ENCODE measurements around the gene SEC16A.
"Not testable (repeated sequence)": the region's sequence is repeated elsewhere in the genome, so short reads cannot be mapped to it uniquely, and the experiment has no call there.

Gene SEC16A

GRCh38 chr9:136437430-136437829, 45.4 kb downstream of the SEC16A start:
- FAIRE-seq, result no peak

DNA sequence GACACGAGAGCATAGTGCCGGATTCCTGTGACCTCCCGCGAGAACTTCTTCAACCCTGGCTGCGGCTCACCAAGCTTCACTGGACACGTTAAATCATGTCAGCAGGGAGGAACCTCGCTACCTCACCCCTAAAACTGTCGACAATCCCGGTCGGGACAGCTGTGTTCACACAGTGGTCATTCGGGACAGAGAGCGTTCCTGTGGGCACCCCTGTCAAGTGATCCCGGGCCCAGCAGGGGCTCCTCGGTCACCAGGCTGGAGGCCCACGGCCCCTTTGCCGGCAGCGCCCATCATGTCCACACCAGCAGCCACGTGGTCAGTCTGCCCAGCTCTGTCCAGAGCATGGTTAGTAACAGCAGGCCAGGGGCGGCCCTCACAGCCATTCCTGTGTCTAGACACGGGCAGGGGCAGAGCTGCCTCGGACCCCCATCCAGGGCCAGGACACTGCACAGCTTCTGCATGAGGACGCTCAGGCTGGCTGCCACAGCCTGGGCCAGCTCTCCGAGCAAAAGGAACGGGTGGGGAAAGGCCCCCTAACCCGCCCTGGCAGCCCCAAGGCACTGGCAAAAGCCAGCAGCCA, 46.7 kb downstream of the SEC16A start:
- FAIRE-seq, result no peak

DNA sequence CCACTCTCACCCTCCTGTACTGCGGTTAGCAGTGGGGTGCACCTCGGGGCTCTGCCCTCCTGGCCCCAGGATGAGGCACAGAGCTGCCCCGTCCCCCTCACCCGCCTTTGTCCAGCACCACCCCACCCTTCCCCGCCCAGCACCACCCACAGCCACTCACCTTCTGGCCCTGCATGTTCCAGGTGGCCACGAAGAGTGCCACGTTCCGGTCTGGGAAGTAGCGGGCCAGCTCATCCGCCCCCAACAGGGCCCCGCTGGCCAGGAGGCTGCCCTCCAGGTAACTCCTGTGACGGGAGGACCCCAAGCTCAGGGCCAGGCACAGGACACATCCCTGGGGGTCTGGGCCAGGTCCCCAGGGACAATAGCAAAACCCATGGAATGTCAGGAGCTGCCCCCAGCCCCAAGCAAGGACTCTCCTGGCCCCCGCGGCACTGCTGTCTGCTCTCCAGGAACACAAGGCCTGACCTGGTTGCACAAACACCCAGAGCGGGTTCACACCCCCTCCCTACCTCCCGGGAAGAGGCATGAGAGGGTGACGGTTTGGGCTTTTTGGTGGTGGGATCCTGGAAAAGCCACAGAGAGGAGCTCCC, 48.2 kb downstream of the SEC16A start:
- no peak for FAIRE-seq

DNA sequence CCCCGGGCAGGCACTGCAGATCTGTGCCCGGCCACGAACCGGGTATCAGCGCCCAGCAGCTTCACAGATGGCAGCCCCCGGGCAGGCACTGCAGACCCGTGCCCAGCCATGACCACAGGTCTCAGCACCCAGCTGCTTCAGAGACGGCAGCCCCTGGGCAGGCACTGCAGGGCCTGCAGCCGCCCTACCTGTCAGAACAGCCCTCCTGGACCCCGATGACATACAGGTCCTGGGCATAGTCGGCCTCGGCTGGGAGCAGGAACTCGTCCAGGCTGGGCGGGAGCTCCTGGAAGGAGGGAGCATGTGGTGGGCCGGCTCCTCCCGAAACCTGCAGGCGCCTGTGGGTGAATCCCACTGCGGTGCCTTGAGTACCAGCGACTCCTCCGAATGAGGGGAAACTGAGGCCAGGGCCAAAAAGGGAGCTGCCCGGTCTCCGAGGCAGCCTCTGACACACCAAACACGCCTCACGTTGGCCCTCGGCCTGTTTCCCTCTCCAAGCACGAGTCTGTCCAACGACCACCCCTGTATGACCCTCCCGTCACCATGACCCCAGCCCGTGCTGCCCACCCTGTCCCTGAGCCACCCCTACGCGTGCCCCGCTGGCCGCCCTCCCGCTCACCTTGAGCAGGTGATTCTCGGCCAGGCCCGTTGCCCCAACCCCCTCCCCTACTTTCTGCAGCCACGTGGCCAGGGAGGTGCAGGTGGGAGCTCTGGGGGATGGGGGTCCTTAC, 48.8 kb downstream of the SEC16A start:
- FAIRE-seq, result no peak

GRCh38 chr9:136433043-136433715, 49.7 kb downstream of the SEC16A start:
- FAIRE-seq, result no peak

DNA sequence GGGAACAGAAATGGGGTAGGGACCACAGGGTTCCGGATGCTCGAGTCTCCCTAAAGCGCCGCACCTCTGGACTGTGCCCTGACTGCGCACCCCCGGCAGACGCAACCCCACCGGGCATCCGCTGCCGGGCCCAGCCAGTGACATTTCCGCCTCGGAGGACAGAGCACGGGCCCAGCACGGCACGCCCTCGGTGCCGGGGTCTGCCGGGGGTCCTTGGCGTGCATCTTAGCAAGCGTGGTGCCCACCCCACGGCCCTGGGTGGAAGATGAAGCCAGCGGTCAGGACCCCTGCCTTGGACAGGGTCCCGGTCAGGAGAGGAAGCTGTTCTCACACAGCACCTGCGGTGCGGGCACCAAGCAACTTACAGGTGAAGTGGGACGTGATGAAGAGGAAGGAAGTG, 50.2 kb downstream of the SEC16A start:
- no peak for FAIRE-seq

GRCh38 chr9:136431782-136432350, 51.0 kb downstream of the SEC16A start:
- no peak for FAIRE-seq

- FAIRE-seq, result no peak
Observed at GRCh38 chr9:136430588-136431234, 52.1 kb downstream of the SEC16A start.

GRCh38 chr9:136429683-136430491, 53.0 kb downstream of the SEC16A start:
- no peak for FAIRE-seq

DNA sequence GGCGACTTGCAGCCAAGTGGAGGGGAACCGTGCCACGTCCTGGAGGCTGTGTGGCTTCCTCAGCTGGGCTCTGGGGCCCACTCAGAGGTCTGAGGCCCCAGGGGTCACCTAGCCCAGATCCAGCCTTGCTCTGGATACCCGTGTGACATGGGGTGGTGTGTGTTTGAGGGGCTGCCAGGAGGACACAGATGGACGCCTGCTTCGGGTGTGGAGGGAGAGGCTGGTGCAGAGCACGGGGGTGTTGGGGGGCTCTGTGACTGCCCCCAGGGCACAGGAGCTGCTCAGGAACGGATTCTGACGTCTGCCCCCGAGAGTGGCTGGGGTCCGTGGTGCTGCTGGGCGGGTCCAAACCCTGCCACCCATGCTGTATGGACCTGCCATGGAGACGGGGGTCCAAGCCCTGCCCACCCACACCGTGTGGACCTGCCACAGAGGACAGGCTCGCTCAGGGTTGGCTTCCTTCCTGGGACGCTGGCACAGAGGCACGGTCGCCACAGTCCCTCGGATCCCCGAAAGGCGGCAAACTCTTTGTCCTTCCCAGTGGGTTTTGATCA, 53.7 kb downstream of the SEC16A start:
- FAIRE-seq, result no peak

DNA sequence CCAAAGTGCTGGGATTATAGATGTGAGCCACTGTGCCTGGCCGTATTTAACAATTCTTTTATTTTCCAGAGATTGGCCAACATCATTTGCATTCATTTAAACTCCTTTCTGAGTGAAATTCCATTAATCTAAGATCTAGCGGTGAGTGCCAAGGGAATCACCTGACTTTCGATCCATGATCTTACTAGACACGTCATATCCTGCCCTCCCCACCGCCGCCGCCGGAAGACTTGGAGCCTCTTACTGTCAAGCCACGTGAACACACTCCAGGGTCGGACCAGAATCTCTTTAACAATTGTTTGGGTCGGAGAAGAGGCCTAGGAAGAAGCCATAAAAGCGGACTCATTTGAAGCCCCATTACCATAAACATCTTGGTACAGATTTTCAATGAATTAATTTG, 56.1 kb downstream of the SEC16A start:
- FAIRE-seq, result no peak

DNA sequence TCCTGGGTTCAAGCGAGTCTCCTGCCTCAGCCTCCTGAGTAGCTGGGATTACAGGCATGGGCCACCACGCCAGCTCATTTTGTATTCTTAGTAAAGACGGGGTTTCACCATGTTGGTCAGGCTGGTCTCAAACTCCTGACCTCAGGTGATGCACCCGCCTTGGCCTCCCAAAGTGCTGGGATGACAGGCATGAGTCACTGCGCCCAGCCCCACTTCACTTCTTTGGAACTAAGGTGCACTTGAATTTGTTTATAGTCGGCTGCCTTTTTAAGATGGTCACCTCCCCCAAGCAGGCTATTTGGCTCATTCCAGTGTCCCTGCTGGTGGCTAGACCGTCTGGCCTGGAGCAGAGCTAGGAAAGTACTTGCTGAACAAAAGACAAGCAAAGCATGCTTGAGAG, 57.5 kb downstream of the SEC16A start:
- FAIRE-seq, result not testable (repeated sequence)

DNA sequence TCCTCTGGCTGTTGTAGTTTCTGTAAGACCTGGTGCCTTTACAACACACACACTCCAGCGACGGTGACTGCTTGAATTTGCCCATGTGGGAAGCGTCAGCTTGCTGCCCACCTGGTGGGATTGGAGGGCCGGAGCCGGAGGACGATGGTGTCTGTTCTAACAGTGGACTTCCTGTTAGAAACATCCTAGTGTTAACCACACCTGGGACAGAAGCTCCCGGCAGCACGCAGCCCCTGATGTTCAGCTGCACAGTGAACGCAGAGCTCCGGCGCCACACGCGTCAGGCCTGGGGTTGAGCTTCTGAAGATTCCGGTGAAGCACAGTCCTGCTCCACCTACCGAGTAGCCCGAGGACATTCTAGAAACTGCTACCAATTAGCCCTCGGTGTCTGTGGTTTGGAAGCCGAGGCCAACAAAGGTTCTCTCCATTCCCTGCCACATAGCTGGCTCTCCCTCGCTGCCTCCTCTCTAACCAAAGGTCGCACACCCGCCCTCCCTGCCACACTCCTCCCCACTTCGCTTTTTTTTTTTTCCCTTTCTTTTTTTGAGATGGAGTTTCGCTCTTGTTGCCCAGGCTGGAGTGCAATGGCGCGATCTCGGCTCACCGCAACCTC, 58.0 kb downstream of the SEC16A start:
- FAIRE-seq, result no peak

DNA sequence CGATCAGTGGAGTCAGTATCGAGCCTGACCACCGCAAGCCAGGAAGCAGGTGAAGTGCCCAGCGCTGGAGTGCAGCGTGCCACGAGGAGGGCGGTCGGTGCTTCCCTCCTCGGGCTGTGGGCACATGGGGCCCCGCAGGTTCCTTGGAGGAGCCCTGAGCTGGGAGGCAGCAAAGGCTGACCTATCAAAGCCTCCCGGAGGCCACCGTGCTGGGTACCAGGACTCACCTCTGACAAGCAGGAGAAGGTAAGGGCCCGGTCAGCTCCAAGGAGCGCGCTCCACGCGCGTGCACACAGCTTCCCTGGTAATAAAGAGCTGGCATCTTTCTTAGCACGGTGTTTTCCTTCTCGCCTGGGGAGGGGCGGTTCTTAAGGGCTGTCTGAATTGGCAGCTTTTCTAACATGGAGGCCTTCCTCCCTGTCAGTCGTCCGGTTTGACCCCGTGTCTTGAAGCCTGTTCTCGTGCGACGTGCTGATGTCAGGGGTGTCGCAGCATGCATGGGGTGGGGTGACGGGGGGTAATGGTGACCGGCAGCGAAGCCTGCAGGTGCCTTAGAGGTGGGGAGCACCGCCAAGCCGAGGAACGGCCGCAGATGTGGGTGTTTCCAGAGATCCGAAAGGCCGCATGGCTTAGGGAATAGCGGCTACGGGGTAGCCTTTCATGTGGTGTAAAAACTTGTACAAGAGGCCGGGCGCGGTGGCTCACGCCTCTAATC, 59.3 kb downstream of the SEC16A start:
- no peak for FAIRE-seq

DNA sequence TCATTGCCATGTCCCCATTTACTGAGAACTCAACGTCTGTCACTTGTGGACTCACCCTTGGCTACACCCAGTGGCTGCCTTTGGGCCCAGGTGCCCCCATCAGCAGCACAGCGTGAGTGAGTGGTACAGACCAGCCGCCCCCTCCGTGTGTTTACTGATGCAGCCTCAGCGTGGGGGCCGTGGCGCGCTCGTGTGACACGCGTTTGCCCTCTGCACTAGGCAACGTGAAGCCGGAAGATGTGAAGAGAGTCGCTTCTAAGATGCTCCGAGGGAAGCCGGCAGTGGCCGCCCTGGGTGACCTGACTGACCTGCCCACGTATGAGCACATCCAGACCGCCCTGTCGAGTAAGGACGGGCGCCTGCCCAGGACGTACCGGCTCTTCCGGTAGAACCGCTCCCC, 60.0 kb downstream of the SEC16A start:
- no peak for FAIRE-seq

- no peak for FAIRE-seq
Observed at GRCh38 chr9:136421791-136422190, 61.0 kb downstream of the SEC16A start.

GRCh38 chr9:136419092-136419420, 63.8 kb downstream of the SEC16A start:
- no peak for FAIRE-seq

- FAIRE-seq, result no peak
Observed at GRCh38 chr9:136418182-136419091, 64.4 kb downstream of the SEC16A start.

- no peak for FAIRE-seq
Observed at GRCh38 chr9:136416914-136417313, 65.9 kb downstream of the SEC16A start.

DNA sequence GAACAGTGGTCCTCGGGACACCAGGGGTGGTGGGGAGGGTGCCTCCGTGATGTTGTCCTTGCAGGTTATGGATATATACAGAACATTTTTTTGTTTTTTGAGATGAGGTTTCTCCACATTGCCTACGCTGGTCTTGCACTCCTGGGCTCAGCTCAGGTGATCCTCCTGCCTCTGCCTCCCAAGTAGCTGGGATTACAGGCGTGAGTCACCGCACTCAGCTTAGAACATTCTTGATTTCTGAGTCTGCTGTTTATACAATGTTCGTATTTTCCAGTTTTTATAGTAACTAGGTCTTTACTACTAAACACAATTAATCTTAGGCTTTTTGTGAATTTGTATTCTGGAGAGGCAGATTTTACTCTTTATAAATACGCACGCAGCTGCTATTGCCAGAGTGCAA, 66.4 kb downstream of the SEC16A start:
- no peak for FAIRE-seq
